GM12801 (cell line): ENCODE measurements around the gene CYS1.

Source experiments
- TF ChIP-seq, protein P1 (sequence below): IDR thresholded peaks from one replicate; pipeline ENCODE4 v1.5.1; 2011; ENCODE audit warnings: control low read depth; ENCODE audit not compliant: insufficient read length; ENCODE audit errors: extremely low read depth

The CYS1 gene

DNA sequence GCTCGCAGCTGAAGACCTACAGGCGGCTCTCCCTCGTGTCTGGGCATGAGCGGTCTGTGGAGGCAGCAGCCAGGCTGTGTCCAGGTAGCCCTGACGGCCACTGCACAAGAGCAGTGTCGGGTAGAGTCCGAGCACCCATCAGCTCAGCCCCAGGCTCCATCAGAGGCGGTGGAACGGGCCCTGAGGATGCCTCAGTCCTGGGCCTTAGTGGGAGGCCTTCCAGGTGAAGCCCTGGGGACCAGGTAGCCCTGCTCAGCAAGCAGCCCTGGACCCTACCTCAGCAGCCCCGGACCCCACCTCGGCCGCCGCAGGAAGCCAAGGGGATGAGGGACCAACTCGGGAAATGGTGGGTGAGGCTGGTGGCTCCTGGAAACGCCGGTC lies 58.2 kb downstream of the CYS1 start:
- TF ChIP-seq, protein P1, sequence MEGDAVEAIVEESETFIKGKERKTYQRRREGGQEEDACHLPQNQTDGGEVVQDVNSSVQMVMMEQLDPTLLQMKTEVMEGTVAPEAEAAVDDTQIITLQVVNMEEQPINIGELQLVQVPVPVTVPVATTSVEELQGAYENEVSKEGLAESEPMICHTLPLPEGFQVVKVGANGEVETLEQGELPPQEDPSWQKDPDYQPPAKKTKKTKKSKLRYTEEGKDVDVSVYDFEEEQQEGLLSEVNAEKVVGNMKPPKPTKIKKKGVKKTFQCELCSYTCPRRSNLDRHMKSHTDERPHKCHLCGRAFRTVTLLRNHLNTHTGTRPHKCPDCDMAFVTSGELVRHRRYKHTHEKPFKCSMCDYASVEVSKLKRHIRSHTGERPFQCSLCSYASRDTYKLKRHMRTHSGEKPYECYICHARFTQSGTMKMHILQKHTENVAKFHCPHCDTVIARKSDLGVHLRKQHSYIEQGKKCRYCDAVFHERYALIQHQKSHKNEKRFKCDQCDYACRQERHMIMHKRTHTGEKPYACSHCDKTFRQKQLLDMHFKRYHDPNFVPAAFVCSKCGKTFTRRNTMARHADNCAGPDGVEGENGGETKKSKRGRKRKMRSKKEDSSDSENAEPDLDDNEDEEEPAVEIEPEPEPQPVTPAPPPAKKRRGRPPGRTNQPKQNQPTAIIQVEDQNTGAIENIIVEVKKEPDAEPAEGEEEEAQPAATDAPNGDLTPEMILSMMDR = no peak

DNA sequence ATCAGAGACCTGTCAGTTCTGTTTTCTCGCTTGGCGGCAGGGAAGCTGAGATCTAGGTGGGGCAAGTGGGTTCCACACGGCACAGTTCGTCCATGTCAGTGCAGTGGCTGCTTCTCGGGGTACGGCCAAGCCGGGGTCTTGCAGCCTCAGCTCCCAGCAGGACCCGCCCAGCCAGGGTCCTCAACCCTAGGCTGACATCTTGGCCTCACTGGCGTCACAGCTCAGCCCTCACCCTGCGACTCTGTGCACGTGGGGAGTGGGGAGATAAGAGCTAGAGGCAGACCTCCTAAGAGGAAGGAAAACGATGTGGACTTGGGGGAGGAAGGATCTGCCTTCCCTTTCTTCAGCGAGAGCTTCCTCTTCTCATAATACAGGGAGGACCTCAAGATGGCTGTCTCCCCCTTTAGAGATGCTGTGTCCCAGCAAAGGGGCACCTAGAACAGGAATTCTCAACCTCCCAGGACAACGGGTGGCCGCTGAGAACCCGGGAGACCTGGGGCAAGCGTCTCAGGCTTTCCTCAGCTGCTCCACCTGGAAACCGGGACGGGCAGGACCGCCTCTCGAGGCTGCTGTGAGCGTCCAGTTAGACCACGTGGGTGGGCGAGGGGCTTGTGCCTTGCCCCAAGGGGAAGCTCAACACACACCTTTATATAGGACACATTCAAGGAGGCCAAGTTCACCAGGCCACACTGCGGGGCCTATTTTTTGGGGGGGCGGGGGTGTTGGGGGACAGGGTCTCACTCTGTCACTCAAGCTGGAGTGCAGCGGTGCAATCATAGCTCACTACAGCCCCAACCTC lies 60.4 kb downstream of the CYS1 start:
- TF ChIP-seq, protein P1 = no peak

GRCh38 chr2:10019174-10019573 lies 61.0 kb downstream of the CYS1 start:
- TF ChIP-seq, protein P1 = no peak

DNA sequence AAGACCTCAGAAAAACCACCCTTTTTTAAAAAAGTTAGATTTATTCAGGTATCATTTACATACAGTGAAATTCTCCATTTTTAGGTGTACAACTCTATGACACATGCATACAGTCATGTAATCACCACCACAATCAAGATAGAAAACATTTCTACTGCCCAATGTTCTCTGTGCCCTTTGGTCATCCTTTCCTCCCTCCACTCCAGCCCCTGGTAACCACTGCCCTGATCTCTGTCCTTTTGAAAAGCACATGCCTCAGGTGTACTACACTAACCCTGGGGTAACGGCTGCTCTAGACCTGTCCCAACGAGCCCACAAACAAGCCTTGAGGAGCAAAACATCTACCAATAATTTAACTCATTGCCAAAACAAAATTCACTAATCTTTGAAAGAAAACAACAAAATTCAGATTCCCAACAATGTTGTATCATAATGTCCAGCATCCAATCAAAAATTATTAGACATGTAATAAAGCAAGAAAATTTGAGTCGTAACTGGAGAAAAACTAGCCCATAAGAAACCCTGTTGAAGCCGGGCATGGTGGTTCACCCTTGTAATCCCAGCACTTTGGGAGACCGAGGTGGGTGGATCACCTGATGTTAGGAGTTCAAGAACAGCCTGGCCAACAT lies 62.8 kb downstream of the CYS1 start:
- TF ChIP-seq, protein P1 = no peak

- TF ChIP-seq, protein P1 = no peak
Observed at GRCh38 chr2:10016802-10017258, 63.4 kb downstream of the CYS1 start.

GRCh38 chr2:10016001-10016801 lies 64.0 kb downstream of the CYS1 start:
- TF ChIP-seq, protein P1 = no peak
